ENCODE measurements around the gene MBNL2. TPM values are rescaled to one million over a fixed set of nuclear protein-coding genes. Genes with fewer than 3 reads are reported as not detected.

The MBNL2 gene
- total and polyA plus RNA-seq, 2 of the 13 experiments (the other 11 are each of a cell fraction or from before 2014, with no cell fraction given) = 30.8 to 59.0 TPM

DNA sequence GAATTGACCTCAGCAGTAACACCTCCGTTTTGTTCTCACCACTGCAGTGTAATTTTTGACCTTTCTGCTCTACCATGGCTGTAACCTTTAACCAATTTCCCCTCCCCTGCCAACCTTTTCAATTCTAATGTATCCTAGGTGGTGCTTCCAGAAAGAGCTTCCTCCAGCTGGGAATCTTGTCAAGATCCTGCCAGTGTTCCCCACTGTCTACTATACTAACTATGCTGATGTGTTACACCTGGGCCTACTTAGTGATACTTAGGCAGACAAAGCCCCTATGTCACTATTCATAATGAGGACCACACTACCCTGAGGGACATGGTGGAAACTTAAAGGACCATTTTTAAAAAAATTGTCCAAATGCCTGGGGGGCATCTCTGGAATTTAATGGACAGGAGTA lies 41.0 kb downstream of the MBNL2 start:
- Histone ChIP-seq H3K36me3 (replicated peaks in 1 of 2; ENCODE audit: control insufficient read depth in 1 of 2, insufficient read depth in 2 of 2, low read length in 2 of 2) (peaks cover 20 to 55% of the 10 kb centered on the region in 2 experiments), H3K9ac (ENCODE audit: insufficient read depth, low read depth, low read length) (no peak overlapping the region), H3K27me3 (ENCODE audit: control insufficient read depth in 1 of 2, insufficient read depth in 2 of 2, low read length in 2 of 2) (no peaks in the 10 kb centered on the region), H3K79me2 (ENCODE audit: insufficient read depth, low read length) (peaks cover 95% of the 10 kb centered on the region), H2AFZ (ENCODE audit: low read length) (no peak overlapping the region), H3K4me2 (ENCODE audit: low read depth, low read length) (no peak overlapping the region), H3K9me3 (ENCODE audit: low read length) (no peaks in the 10 kb centered on the region), H4K20me1 (ENCODE audit: insufficient read depth, low read length) (peaks cover 6% of the 10 kb centered on the region; the same call in 1 of the 2 replicates), H3K27ac (ENCODE audit: extremely low read length, insufficient read depth, low read length) (no peak overlapping the region), H3K4me1 (ENCODE audit: insufficient read depth, low read length) (peaks cover 79% of the 10 kb centered on the region), H3K4me3 (replicated peaks in 1 of 3; ENCODE audit: insufficient read depth in 1 of 3, low read depth in 2 of 3, low read length in 3 of 3) (no peak overlapping the region)
- TF ChIP-seq TARDBP (CRISPR knock-in tag; IDR thresholded peaks at IDR 0.05) = no peak
- TF ChIP-seq RBM22 (optimal IDR thresholded peaks at IDR 0.05; ENCODE audit: low read length) = peak; percentile 64
- TF ChIP-seq ZNF446 (CRISPR knock-in tag; IDR thresholded peaks at IDR 0.05) = no peak
- TF ChIP-seq REST (IDR thresholded peaks at IDR 0.05; ENCODE audit: borderline replicate concordance in 1 of 2, low read depth in 1 of 2, low read length in 2 of 2) = no peak
- no peak for TF ChIP-seq ZNF329 (CRISPR knock-in tag; IDR thresholded peaks at IDR 0.05; ENCODE audit: low read depth)
- no peak for TF ChIP-seq RXRB (CRISPR knock-in tag; IDR thresholded peaks at IDR 0.05; ENCODE audit: borderline replicate concordance)
- no peak for TF ChIP-seq ZNF619 (CRISPR knock-in tag; IDR thresholded peaks at IDR 0.05)
- TF ChIP-seq NBN (conservative IDR thresholded peaks at IDR 0.05) = no peak
- DNase-seq (ENCODE audit: low spot score) (no peak), ATAC-seq (no peak), FAIRE-seq (no peak)
- in situ Hi-C loops (cut with HindIII; ENCODE audit: extremely low pct_ligation_motif_present, low pct_unique_long_range_greater_than_20kb) = no loop called here
- 96% methylated on average over 1 of the region's 1 CpG for WGBS (ENCODE audit: low lambda C conversion rate)
- ChIA-PET CTCF (ENCODE audit: low intra/inter-chr PET ratio, low total read pairs) (no interaction called here), POLR2A (no interaction called here)
- BruUV-seq (replicated peaks) = no TSS peak
- intact Hi-C loops (cut with micrococcal nuclease; ENCODE audit: unreplicated experiment) = no loop called here
